WTC11 (cell line): ENCODE results near the gene JAKMIP3. TPM values are rescaled to one million over a fixed set of nuclear protein-coding genes. Genes with fewer than 3 reads are reported as not detected.
A peak's percentile ranks its signal among the peaks of the same experiment; 100 is the strongest.

Experiments used
- ATAC-seq: fragments of 200-7000 bp; cut with Tn5 transposase; 2 replicates; pipeline ENCODE4 v1.10.0; 2021; ENCODE audit warnings: mild to moderate bottlenecking, moderate library complexity
- CTCF ChIA-PET: fragments of 300-600 bp; sonication (Branson Sonifier 250); formaldehyde crosslinking; loops from one replicate; lab custom pipeline; 2021; ENCODE audit warnings: antibody characterized with exemption; lab: Charles Lee
- POLR2A ChIA-PET: fragments of 350-600 bp; sonication (Branson Sonifier 250); formaldehyde crosslinking; loops from one replicate; lab custom pipeline; 2021; ENCODE audit warnings: antibody characterized with exemption; lab: Charles Lee
- DNase-seq: peaks from one replicate; pipeline ENCODE4 v3.0.0; 2021; ENCODE audit warnings: low spot score
- H3K27ac Mint-ChIP-seq: 2 replicates; pipeline ENCODE4 v1.8.0; 2021; ENCODE audit warnings: mixed read lengths
- H3K27me3 Mint-ChIP-seq: 2 replicates; pipeline ENCODE4 v1.8.0; 2021; ENCODE audit warnings: low read depth, mild to moderate bottlenecking, moderate library complexity, mixed read lengths
- H3K36me3 Mint-ChIP-seq: 2 replicates; pipeline ENCODE4 v1.8.0; 2021; ENCODE audit warnings: mixed read lengths
- H3K4me1 Mint-ChIP-seq: 2 replicates; pipeline ENCODE4 v1.8.0; 2022; ENCODE audit warnings: mixed read lengths
- H3K4me3 Mint-ChIP-seq: 2 replicates; pipeline ENCODE4 v1.8.0; 2021; ENCODE audit warnings: mild to moderate bottlenecking, moderate library complexity, mixed read lengths
- H3K9me3 Mint-ChIP-seq: 2 replicates; pipeline ENCODE4 v1.8.0; 2021; ENCODE audit warnings: mixed read lengths
- AR ChIP-seq: fragments of 250-450 bp; sonication (Bioruptor Pico); IDR thresholded peaks from 2 replicates; pipeline ENCODE4 v1.9.0; 2021; ENCODE audit warnings: mild to moderate bottlenecking
- CREB1 ChIP-seq: sonication (generic); formaldehyde crosslinking; IDR thresholded peaks from 2 replicates; pipeline ENCODE4 v1.8.0; 2023; ENCODE audit warnings: mild to moderate bottlenecking, missing genetic modification reagents
- CREM ChIP-seq: sonication (generic); formaldehyde crosslinking; IDR thresholded peaks from 2 replicates; pipeline ENCODE4 v1.8.1; 2022; ENCODE audit warnings: mild to moderate bottlenecking, missing genetic modification reagents, moderate library complexity
- FOXJ3 ChIP-seq: sonication (generic); formaldehyde crosslinking; IDR thresholded peaks from 2 replicates; pipeline ENCODE4 v1.9.0; 2021; ENCODE audit warnings: missing genetic modification reagents, mild to moderate bottlenecking, borderline replicate concordance
- GRHL2 ChIP-seq: fragments of 250-450 bp; sonication (Bioruptor Pico); IDR thresholded peaks from 2 replicates; pipeline ENCODE4 v1.8.0; 2022; ENCODE audit warnings: mild to moderate bottlenecking, moderate library complexity; ENCODE audit not compliant: insufficient replicate concordance, severe bottlenecking
- HMGXB4 ChIP-seq: sonication (generic); formaldehyde crosslinking; IDR thresholded peaks from 2 replicates; pipeline ENCODE4 v1.8.1; 2023; ENCODE audit warnings: mild to moderate bottlenecking, moderate library complexity, missing genetic modification reagents
- KAT7 ChIP-seq: sonication (generic); formaldehyde crosslinking; IDR thresholded peaks from 2 replicates; pipeline ENCODE4 v1.8.1; 2023; ENCODE audit warnings: missing genetic modification reagents, mild to moderate bottlenecking, borderline replicate concordance
- MXD4 ChIP-seq: fragments of 250-450 bp; sonication (Bioruptor Pico); IDR thresholded peaks from 2 replicates; pipeline ENCODE4 v1.8.0; 2021; ENCODE audit warnings: mild to moderate bottlenecking, moderate library complexity, borderline replicate concordance
- NFE2L1 ChIP-seq: sonication (generic); formaldehyde crosslinking; IDR thresholded peaks from 2 replicates; pipeline ENCODE4 v1.8.1; 2023; ENCODE audit warnings: missing genetic modification reagents
- SMAD3 ChIP-seq: sonication (generic); formaldehyde crosslinking; IDR thresholded peaks from 2 replicates; pipeline ENCODE4 v1.8.0; 2022; ENCODE audit warnings: missing genetic modification reagents, mild to moderate bottlenecking, borderline replicate concordance
- SP1 ChIP-seq: sonication (generic); formaldehyde crosslinking; conservative IDR thresholded peaks from 2 replicates; pipeline ENCODE4 v1.8.1; 2022; ENCODE audit warnings: missing genetic modification reagents
- ZMAT4 ChIP-seq: fragments of 250-450 bp; sonication (Bioruptor Pico); IDR thresholded peaks from 2 replicates; pipeline ENCODE4 v1.9.0; 2021; ENCODE audit warnings: mild to moderate bottlenecking
- ZNF121 ChIP-seq: sonication (generic); formaldehyde crosslinking; IDR thresholded peaks from 2 replicates; pipeline ENCODE4 v1.8.0; 2023; ENCODE audit warnings: missing genetic modification reagents
- ZNF396 ChIP-seq: fragments of 250-450 bp; sonication (Bioruptor Pico); IDR thresholded peaks from 2 replicates; pipeline ENCODE4 v1.8.0; 2021; ENCODE audit warnings: mild to moderate bottlenecking, moderate library complexity, borderline replicate concordance
- total RNA-seq: library from RNA; stranded (reverse); gene quantifications from 3 replicates; pipeline ENCODE4 v1.2.3, GENCODE V29; 2021
- TF ChIP-seq, protein P1 (sequence below): sonication (generic); formaldehyde crosslinking; IDR thresholded peaks from 2 replicates; pipeline ENCODE4 v1.8.0; 2023; ENCODE audit warnings: missing genetic modification reagents, mild to moderate bottlenecking, borderline replicate concordance
- TF ChIP-seq, protein P2 (sequence below): sonication (generic); formaldehyde crosslinking; IDR thresholded peaks from 2 replicates; pipeline ENCODE4 v1.8.0; 2022; ENCODE audit warnings: mild to moderate bottlenecking, missing genetic modification reagents
- TF ChIP-seq, protein P3 (sequence below): sonication (generic); formaldehyde crosslinking; IDR thresholded peaks from 2 replicates; pipeline ENCODE4 v1.8.0; 2022; ENCODE audit warnings: missing genetic modification reagents

Gene JAKMIP3
- total RNA-seq, 1 experiment from 2014 or later: 1.7 TPM

DNA sequence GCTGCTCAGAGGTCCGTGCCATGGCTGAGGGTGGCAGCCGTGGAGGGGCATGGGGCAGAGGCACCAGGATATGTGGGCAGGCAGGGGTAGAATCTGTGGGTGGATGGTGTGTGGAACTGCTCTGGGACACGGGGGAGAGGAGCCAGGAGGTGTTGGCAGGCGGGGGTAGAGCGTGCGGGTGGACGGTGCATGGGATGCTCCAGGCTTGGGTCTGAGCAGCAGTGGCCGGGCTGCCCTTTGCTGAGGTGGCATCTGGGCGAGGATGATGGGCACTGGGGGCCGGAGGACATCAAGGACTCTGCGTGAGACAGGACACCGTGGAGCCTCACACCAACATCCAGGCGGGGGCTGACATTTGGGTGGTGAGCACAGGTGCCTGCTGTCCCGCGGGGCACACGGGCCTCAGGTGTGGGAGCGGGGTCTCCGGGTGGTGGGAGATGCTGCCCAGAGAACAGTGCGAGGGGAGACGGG is 46.2 kb downstream of the JAKMIP3 start:
- no peak overlapping the region for H3K4me3 Mint-ChIP-seq
- no peak overlapping the region for H3K27ac Mint-ChIP-seq
- TF ChIP-seq GRHL2: no peak
- TF ChIP-seq ZNF396 (CRISPR knock-in tag): no peak
- TF ChIP-seq AR (CRISPR knock-in tag): no peak
- TF ChIP-seq CREB1: no peak
- no peak for TF ChIP-seq MXD4
- TF ChIP-seq ZNF121 (CRISPR knock-in tag): no peak
- no peak for TF ChIP-seq SP1 (CRISPR knock-in tag)
- no peak for TF ChIP-seq CREM (CRISPR knock-in tag)
- no peak for TF ChIP-seq FOXJ3 (CRISPR knock-in tag)
- no peak for TF ChIP-seq NFE2L1 (CRISPR knock-in tag)
- TF ChIP-seq SMAD3: no peak
- TF ChIP-seq, protein P1, sequence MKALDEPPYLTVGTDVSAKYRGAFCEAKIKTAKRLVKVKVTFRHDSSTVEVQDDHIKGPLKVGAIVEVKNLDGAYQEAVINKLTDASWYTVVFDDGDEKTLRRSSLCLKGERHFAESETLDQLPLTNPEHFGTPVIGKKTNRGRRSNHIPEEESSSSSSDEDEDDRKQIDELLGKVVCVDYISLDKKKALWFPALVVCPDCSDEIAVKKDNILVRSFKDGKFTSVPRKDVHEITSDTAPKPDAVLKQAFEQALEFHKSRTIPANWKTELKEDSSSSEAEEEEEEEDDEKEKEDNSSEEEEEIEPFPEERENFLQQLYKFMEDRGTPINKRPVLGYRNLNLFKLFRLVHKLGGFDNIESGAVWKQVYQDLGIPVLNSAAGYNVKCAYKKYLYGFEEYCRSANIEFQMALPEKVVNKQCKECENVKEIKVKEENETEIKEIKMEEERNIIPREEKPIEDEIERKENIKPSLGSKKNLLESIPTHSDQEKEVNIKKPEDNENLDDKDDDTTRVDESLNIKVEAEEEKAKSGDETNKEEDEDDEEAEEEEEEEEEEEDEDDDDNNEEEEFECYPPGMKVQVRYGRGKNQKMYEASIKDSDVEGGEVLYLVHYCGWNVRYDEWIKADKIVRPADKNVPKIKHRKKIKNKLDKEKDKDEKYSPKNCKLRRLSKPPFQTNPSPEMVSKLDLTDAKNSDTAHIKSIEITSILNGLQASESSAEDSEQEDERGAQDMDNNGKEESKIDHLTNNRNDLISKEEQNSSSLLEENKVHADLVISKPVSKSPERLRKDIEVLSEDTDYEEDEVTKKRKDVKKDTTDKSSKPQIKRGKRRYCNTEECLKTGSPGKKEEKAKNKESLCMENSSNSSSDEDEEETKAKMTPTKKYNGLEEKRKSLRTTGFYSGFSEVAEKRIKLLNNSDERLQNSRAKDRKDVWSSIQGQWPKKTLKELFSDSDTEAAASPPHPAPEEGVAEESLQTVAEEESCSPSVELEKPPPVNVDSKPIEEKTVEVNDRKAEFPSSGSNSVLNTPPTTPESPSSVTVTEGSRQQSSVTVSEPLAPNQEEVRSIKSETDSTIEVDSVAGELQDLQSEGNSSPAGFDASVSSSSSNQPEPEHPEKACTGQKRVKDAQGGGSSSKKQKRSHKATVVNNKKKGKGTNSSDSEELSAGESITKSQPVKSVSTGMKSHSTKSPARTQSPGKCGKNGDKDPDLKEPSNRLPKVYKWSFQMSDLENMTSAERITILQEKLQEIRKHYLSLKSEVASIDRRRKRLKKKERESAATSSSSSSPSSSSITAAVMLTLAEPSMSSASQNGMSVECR (CRISPR knock-in tag): no peak
- no peak for TF ChIP-seq HMGXB4 (CRISPR knock-in tag)
- TF ChIP-seq ZMAT4: no peak
- TF ChIP-seq, protein P2, sequence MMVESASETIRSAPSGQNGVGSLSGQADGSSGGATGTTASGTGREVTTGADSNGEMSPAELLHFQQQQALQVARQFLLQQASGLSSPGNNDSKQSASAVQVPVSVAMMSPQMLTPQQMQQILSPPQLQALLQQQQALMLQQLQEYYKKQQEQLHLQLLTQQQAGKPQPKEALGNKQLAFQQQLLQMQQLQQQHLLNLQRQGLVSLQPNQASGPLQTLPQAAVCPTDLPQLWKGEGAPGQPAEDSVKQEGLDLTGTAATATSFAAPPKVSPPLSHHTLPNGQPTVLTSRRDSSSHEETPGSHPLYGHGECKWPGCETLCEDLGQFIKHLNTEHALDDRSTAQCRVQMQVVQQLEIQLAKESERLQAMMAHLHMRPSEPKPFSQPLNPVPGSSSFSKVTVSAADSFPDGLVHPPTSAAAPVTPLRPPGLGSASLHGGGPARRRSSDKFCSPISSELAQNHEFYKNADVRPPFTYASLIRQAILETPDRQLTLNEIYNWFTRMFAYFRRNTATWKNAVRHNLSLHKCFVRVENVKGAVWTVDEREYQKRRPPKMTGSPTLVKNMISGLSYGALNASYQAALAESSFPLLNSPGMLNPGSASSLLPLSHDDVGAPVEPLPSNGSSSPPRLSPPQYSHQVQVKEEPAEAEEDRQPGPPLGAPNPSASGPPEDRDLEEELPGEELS (CRISPR knock-in tag): no peak
- TF ChIP-seq KAT7 (CRISPR knock-in tag): no peak
- TF ChIP-seq, protein P3, sequence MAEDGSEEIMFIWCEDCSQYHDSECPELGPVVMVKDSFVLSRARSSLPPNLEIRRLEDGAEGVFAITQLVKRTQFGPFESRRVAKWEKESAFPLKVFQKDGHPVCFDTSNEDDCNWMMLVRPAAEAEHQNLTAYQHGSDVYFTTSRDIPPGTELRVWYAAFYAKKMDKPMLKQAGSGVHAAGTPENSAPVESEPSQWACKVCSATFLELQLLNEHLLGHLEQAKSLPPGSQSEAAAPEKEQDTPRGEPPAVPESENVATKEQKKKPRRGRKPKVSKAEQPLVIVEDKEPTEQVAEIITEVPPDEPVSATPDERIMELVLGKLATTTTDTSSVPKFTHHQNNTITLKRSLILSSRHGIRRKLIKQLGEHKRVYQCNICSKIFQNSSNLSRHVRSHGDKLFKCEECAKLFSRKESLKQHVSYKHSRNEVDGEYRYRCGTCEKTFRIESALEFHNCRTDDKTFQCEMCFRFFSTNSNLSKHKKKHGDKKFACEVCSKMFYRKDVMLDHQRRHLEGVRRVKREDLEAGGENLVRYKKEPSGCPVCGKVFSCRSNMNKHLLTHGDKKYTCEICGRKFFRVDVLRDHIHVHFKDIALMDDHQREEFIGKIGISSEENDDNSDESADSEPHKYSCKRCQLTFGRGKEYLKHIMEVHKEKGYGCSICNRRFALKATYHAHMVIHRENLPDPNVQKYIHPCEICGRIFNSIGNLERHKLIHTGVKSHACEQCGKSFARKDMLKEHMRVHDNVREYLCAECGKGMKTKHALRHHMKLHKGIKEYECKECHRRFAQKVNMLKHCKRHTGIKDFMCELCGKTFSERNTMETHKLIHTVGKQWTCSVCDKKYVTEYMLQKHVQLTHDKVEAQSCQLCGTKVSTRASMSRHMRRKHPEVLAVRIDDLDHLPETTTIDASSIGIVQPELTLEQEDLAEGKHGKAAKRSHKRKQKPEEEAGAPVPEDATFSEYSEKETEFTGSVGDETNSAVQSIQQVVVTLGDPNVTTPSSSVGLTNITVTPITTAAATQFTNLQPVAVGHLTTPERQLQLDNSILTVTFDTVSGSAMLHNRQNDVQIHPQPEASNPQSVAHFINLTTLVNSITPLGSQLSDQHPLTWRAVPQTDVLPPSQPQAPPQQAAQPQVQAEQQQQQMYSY (CRISPR knock-in tag): no peak
- ATAC-seq (no peak), DNase-seq (peak; percentile 6)
- H3K36me3 Mint-ChIP-seq: no peaks in the 10 kb centered on the region
- POLR2A ChIA-PET: no interaction called here
- H3K9me3 Mint-ChIP-seq: no peaks in the 10 kb centered on the region
- no peaks in the 10 kb centered on the region for H3K4me1 Mint-ChIP-seq
- CTCF ChIA-PET: no interaction called here
- H3K27me3 Mint-ChIP-seq: no peaks in the 10 kb centered on the region
